ENCODE data around the gene GBX2.

DNA sequence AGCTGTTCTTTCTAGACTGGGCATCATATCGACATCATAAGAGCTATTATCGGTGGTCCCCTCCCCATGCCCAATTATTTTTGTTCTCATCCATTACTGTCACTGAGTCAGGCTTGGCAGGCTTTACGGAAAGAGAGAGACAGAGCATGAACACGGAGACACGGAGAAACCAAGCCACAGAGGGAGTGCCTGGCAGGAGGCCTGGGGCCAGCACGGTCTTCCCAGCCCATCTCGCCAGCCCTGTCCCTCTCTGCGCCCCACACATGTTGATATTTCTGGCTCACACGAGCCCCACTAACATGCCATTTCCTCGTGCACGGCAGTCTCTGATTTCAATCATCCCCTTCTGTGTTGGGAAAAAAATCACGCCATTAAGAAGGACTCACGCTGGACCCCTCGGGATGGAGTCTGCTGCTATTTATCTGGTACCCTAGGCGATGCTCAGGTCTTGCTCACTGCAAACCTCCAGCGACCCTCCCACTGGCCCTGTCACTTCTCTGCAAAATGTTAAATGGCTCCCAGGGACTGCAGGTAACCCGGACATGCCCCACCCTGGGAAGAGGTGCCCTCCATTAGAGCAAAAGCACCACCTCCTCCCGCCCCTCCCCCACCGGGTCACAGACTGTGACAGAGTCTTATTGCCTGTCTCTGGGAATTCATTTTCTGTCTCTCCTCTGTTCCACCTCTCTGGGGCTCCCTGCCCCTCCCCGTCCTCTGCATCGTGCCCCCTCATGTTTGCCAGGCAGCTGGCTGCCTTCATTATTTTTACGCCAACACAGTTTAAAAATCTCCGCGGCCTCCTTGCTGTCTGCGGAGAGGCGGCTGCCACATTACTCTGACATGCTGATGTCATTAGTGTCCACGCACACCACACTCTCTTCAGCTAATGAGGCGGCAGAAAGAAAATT is 40.1 kb upstream of the GBX2 start:
- TF ChIP-seq, protein P1, sequence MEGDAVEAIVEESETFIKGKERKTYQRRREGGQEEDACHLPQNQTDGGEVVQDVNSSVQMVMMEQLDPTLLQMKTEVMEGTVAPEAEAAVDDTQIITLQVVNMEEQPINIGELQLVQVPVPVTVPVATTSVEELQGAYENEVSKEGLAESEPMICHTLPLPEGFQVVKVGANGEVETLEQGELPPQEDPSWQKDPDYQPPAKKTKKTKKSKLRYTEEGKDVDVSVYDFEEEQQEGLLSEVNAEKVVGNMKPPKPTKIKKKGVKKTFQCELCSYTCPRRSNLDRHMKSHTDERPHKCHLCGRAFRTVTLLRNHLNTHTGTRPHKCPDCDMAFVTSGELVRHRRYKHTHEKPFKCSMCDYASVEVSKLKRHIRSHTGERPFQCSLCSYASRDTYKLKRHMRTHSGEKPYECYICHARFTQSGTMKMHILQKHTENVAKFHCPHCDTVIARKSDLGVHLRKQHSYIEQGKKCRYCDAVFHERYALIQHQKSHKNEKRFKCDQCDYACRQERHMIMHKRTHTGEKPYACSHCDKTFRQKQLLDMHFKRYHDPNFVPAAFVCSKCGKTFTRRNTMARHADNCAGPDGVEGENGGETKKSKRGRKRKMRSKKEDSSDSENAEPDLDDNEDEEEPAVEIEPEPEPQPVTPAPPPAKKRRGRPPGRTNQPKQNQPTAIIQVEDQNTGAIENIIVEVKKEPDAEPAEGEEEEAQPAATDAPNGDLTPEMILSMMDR (IDR thresholded peaks at IDR 0.05; ENCODE audit: insufficient read depth, low read depth, low read length): no peak
- no peak for TF ChIP-seq EZH2 (IDR thresholded peaks at IDR 0.05; ENCODE audit: insufficient read depth, low read length)
